ENCODE measurements around the gene KDM4C.
A peak's percentile ranks its signal among the peaks of the same experiment; 100 is the strongest.
"Not testable (repeated sequence)": the region's sequence is repeated elsewhere in the genome, so short reads cannot be mapped to it uniquely, and the experiment has no call there.

KDM4C gene

GRCh38 chr9:7176561-7176960 lies 418.8 kb downstream of the KDM4C start:
- no peak for DNase-seq

- no peak for DNase-seq
Measured at GRCh38 chr9:7177383-7177782, 419.6 kb downstream of the KDM4C start.

GRCh38 chr9:7178729-7179128 lies 421.0 kb downstream of the KDM4C start:
- no peak for DNase-seq

- no peak for DNase-seq
Measured at GRCh38 chr9:7180247-7180646, 422.5 kb downstream of the KDM4C start.

GRCh38 chr9:7183139-7183538 lies 425.4 kb downstream of the KDM4C start:
- not testable (repeated sequence) for DNase-seq

- DNase-seq, result no peak
Measured at GRCh38 chr9:7185612-7186011, 427.8 kb downstream of the KDM4C start.

GRCh38 chr9:7186175-7186574 lies 428.4 kb downstream of the KDM4C start:
- no peak for DNase-seq

GRCh38 chr9:7192266-7192665 lies 434.5 kb downstream of the KDM4C start:
- DNase-seq, result no peak

GRCh38 chr9:7195526-7195925 lies 437.8 kb downstream of the KDM4C start:
- DNase-seq, result no peak

GRCh38 chr9:7196467-7196866 lies 438.7 kb downstream of the KDM4C start:
- DNase-seq, result no peak

- DNase-seq, result no peak
Measured at GRCh38 chr9:7201196-7201595, 443.4 kb downstream of the KDM4C start.

- DNase-seq, result no peak
Measured at GRCh38 chr9:7205806-7206205, 448.0 kb downstream of the KDM4C start.

- no peak for DNase-seq
Measured at GRCh38 chr9:7206221-7206758, 448.5 kb downstream of the KDM4C start.

- DNase-seq, result no peak
Measured at GRCh38 chr9:7209016-7209715, 451.4 kb downstream of the KDM4C start.

- no peak for DNase-seq
Measured at GRCh38 chr9:7209990-7210389, 452.2 kb downstream of the KDM4C start.

- DNase-seq, result no peak
Measured at GRCh38 chr9:7210854-7211637, 453.3 kb downstream of the KDM4C start.

GRCh38 chr9:7211657-7212056 lies 453.9 kb downstream of the KDM4C start:
- DNase-seq, result no peak

GRCh38 chr9:7212101-7212500 lies 454.3 kb downstream of the KDM4C start:
- peak; percentile 81 for DNase-seq

- DNase-seq, result no peak
Measured at GRCh38 chr9:7216004-7216841, 458.4 kb downstream of the KDM4C start.

GRCh38 chr9:7223981-7224380 lies 466.2 kb downstream of the KDM4C start:
- no peak for DNase-seq
